ENCODE measurements around the gene WDR13.
"Not testable (repeated sequence)": the region's sequence is repeated elsewhere in the genome, so short reads cannot be mapped to it uniquely, and the experiment has no call there.

Gene WDR13

GRCh38 chrX:48652055-48652579 lies 54.8 kb downstream of the WDR13 start:
- H3K4me3 ChIP-seq (ENCODE audit: low read depth, low read length): not testable (repeated sequence)

- not testable (repeated sequence) for H3K4me3 ChIP-seq (ENCODE audit: low read depth, low read length)
Observed at GRCh38 chrX:48654746-48655145, 57.5 kb downstream of the WDR13 start.

Data from iPS-11a (cell line).